Panc1 (cell line): ENCODE data around the gene KDF1. TPM values are rescaled to one million over a fixed set of nuclear protein-coding genes. Genes with fewer than 3 reads are reported as not detected.
"Not testable (repeated sequence)": the region's sequence is repeated elsewhere in the genome, so short reads cannot be mapped to it uniquely, and the experiment has no call there.

Experiments used
- ATAC-seq: fragments of 200-7000 bp; cut with Tn5 transposase; 2 replicates; pipeline ENCODE4 v1.9.1; 2020; ENCODE audit warnings: mild to moderate bottlenecking, moderate library complexity
- BruUV-seq: library from RNA; stranded (reverse); fragments of 400-500 nt; replicated peaks from 2 replicates; lab custom pipeline; 2021; lab: Mats Ljungman, UMichigan
- CTCF ChIA-PET: fragments of 300-600 bp; sonication (Branson Sonifier 250); formaldehyde crosslinking; loops from one replicate; lab custom pipeline; 2022; ENCODE audit warnings: antibody characterized with exemption; lab: Charles Lee
- POLR2A ChIA-PET: fragments of 300-600 bp; sonication (Branson Sonifier 250); formaldehyde crosslinking; loops from one replicate; lab custom pipeline; 2022; ENCODE audit warnings: antibody characterized with exemption; lab: Charles Lee
- DNase-seq: peaks from one replicate; pipeline ENCODE4 v3.0.0-alpha.2; 2010; ENCODE audit warnings: low read depth, low spot score
- H3K27ac ChIP-seq: 2 replicates; pipeline ENCODE4 v1.5.1; 2011; ENCODE audit warnings: mild to moderate bottlenecking, low read length, inconsistent platforms
- H3K27me3 ChIP-seq: fragments of 200-500 bp; sonication (Bioruptor generic); 2 replicates; pipeline ENCODE4 v1.6.0; 2014; ENCODE audit warnings: low read length, inconsistent platforms; ENCODE audit not compliant: control insufficient read depth, insufficient read depth
- H3K36me3 ChIP-seq: fragments of 200-500 bp; sonication (Bioruptor generic); 2 replicates; pipeline ENCODE4 v1.5.1; 2014; ENCODE audit warnings: inconsistent platforms, mild to moderate bottlenecking, low read length, moderate library complexity; ENCODE audit not compliant: control insufficient read depth, insufficient read depth
- H3K4me1 ChIP-seq: 2 replicates; pipeline ENCODE4 v1.5.1; 2011; ENCODE audit warnings: inconsistent platforms, mild to moderate bottlenecking, low read length, moderate library complexity; ENCODE audit not compliant: control insufficient read depth, insufficient read depth
- H3K4me3 ChIP-seq, 2 experiments: 2 replicates each; pipeline ENCODE4 v1.5.1; 2011 to 2012; ENCODE audit warnings: low read depth in 2 of 2, low read length in 2 of 2, mild to moderate bottlenecking in 2 of 2, inconsistent platforms in 1 of 2, moderate library complexity in 1 of 2
- H3K9me3 ChIP-seq: fragments of 200-500 bp; sonication (Bioruptor generic); 2 replicates; pipeline ENCODE4 v1.5.1; 2014; ENCODE audit warnings: low read depth, mild to moderate bottlenecking, inconsistent platforms, low read length, moderate library complexity; ENCODE audit not compliant: control insufficient read depth, insufficient read depth
- CTCF ChIP-seq: fragments of 450-650 bp; IDR thresholded peaks from 2 replicates; pipeline ENCODE4 v1.5.1; 2017; ENCODE audit warnings: mild to moderate bottlenecking
- POLR2AphosphoS5 ChIP-seq: IDR thresholded peaks from 2 replicates; pipeline ENCODE4 v1.6.1; 2012; ENCODE audit warnings: mild to moderate bottlenecking, low read depth, low read length, moderate library complexity
- SIN3A ChIP-seq: IDR thresholded peaks from 2 replicates; pipeline ENCODE4 v1.6.1; 2012; ENCODE audit warnings: low read depth, mild to moderate bottlenecking, low read length, moderate library complexity, borderline replicate concordance; ENCODE audit not compliant: insufficient read depth
- TCF7L2 ChIP-seq: IDR thresholded peaks from 2 replicates; pipeline ENCODE4 v1.6.1; 2011; ENCODE audit warnings: mild to moderate bottlenecking, low read depth, low read length, inconsistent platforms
- in situ Hi-C: cut with HindIII; loops from 2 replicates; pipeline ENCODE4 v1.10.0; 2016; ENCODE audit warnings: low sequenced_read_pairs, low pct_unique_long_range_greater_than_20kb
- intact Hi-C: fragments of 100-400 bp; cut with micrococcal nuclease; formaldehyde crosslinking; loops from one replicate; pipeline ENCODE4 v1.10.0; 2022; ENCODE audit not compliant: unreplicated experiment
- total RNA-seq: library from RNA; stranded (reverse); gene quantifications from one replicate; pipeline ENCODE4 v1.2.1, GENCODE V29; 2021; ENCODE audit not compliant: unreplicated experiment
- TF ChIP-seq, protein P1 (sequence below), 2 experiments: IDR thresholded peaks; 2 replicates each; pipeline ENCODE4 v1.6.1; 2011 to 2012; ENCODE audit warnings: low read depth in 2 of 2, control low read depth in 1 of 2, low read length in 1 of 2, mild to moderate bottlenecking in 1 of 2, moderate library complexity in 1 of 2; ENCODE audit not compliant: insufficient read depth in 1 of 2

Gene KDF1
- total RNA-seq, 1 experiment from 2014 or later = 3.2 TPM

DNA sequence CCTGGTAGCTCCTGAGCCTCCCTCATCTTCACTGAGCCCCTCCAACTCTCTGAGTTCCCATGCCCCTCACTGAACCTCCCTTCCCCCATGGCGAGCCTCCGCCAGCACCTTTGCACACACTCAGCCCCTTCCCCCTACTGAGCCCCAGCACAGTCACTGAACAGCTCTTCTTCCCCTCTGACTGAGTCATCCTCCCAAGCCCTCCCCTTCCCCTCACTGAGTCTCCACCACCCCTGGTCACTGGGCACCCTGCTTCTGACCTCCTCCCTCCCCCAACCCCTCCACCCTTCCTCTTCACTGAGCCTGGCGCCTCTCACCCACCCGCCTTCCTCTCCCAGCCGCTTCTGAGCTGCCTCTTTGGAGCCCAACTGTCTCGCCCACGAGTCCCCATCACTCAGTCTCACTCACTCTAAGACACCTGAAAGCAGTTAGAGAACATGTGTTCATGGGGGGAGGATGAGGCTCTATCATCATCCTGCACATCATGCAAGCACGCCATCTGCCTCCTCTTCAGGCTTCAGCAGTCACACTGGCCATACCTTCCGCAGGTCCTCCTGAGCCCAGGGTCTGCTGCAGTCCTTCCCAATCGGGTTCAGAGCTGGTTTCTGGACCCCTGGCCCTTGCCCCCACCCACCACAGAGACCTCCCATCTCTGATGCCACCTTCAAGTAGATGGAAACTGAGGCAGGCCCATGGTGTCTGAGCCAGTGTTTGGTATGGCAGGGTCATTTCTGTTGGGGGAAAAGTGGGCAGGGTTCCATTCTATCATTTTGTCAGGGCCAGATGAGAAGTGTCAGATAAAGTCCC, 31.2 kb upstream of the KDF1 start:
- Histone ChIP-seq H3K4me1 (peaks cover 30% of the 10 kb centered on the region), H3K36me3 (no peaks in the 10 kb centered on the region; the same call in 1 of the 2 replicates), H3K9me3 (no peaks in the 10 kb centered on the region), H3K4me3 (no peak overlapping the region), H3K27ac (peak overlapping the region; percentile 55), H3K27me3 (no peaks in the 10 kb centered on the region)
- TF ChIP-seq CTCF (no peak), SIN3A (no peak), POLR2AphosphoS5 (no peak), TCF7L2 (no peak)
- TF ChIP-seq, protein P1, sequence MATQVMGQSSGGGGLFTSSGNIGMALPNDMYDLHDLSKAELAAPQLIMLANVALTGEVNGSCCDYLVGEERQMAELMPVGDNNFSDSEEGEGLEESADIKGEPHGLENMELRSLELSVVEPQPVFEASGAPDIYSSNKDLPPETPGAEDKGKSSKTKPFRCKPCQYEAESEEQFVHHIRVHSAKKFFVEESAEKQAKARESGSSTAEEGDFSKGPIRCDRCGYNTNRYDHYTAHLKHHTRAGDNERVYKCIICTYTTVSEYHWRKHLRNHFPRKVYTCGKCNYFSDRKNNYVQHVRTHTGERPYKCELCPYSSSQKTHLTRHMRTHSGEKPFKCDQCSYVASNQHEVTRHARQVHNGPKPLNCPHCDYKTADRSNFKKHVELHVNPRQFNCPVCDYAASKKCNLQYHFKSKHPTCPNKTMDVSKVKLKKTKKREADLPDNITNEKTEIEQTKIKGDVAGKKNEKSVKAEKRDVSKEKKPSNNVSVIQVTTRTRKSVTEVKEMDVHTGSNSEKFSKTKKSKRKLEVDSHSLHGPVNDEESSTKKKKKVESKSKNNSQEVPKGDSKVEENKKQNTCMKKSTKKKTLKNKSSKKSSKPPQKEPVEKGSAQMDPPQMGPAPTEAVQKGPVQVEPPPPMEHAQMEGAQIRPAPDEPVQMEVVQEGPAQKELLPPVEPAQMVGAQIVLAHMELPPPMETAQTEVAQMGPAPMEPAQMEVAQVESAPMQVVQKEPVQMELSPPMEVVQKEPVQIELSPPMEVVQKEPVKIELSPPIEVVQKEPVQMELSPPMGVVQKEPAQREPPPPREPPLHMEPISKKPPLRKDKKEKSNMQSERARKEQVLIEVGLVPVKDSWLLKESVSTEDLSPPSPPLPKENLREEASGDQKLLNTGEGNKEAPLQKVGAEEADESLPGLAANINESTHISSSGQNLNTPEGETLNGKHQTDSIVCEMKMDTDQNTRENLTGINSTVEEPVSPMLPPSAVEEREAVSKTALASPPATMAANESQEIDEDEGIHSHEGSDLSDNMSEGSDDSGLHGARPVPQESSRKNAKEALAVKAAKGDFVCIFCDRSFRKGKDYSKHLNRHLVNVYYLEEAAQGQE (IDR thresholded peaks at IDR 0.05; ENCODE audit: insufficient read depth in 1 of 2, low read depth in 2 of 2, low read length in 1 of 2) = no peak
- intact Hi-C loops = no loop called here
- no TSS peak for BruUV-seq
- DNase-seq (no peak), ATAC-seq (peak; percentile 14; the same call in 1 of the 2 replicates)
- ChIA-PET CTCF (interaction anchor here (0.7 kb wide), 1 partner anchor 1024 kb away, joined by 3 read pairs; no protein-coding TSS in a partner anchor), POLR2A (interaction anchor here (0.6 kb wide), 1 partner anchor 9 kb away, joined by 3 read pairs; no protein-coding TSS in a partner anchor)
- in situ Hi-C loops = no loop called here

DNA sequence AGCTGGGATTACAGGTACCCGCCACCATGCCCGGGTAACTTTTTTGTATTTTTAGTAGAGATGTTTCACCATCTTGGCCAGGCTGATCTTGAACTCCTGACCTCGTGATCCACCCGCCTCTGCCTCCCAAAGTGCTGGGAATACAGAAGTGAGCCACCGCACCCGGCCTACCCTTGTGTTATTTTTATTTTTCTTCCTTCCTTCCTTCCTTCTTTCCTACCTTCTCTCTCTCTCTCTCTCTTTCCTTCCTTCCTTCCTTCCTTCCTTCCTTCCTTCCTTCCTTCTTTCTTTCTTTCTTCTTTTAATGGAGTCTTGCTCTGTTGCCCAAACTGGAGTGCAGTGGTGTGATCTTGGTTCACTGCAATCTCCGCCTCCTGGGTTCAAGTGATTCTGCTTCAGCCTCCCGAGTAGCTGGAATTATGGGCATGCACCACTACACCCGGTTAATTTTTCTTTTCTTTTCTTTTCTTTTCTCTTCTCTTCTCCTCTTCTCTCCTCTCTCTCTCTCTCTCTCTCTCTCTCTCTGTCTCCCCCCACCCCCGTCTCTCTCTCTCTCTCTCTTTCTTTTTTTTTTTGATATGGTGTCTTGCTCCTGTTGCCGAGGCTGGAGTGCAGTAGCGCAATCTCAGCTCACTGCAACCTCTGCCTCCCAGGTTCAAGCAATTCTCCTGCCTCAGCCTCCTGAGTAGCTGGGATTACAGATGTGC, 29.3 kb upstream of the KDF1 start:
- DNase-seq, intact Hi-C loops, H3K27me3 ChIP-seq, H3K4me3 ChIP-seq, H3K36me3 ChIP-seq, BruUV-seq, ATAC-seq, H3K27ac ChIP-seq, POLR2A ChIA-PET, H3K9me3 ChIP-seq, in situ Hi-C loops: not testable (repeated sequence)
- CTCF ChIA-PET = interaction anchor here (0.5 kb wide), 2 partner anchors 10 to 43 kb away, joined by 3 to 8 read pairs; no protein-coding TSS in a partner anchor
- peaks cover 19% of the 10 kb centered on the region for H3K4me1 ChIP-seq
